Mesenchymal stem cell (in vitro differentiated cells and primary cell): ENCODE measurements around the gene WDR18.

ENCODE experiments used
- DNase-seq: peaks from one replicate; pipeline ENCODE4 v3.0.0-alpha.2; 2013
- H2AFZ ChIP-seq: one replicate; pipeline ENCODE4 v1.6.1; 2013; ENCODE audit warnings: low read depth, mild to moderate bottlenecking, control low read depth, inconsistent platforms, low read length, moderate library complexity
- H2AK5ac ChIP-seq: 2 replicates; pipeline ENCODE4 v1.6.1; 2013; ENCODE audit warnings: low read length, moderate library complexity, mild to moderate bottlenecking, inconsistent platforms; ENCODE audit not compliant: severe bottlenecking
- H2BK120ac ChIP-seq: one replicate; pipeline ENCODE4 v1.6.1; 2013; ENCODE audit warnings: low read depth, mild to moderate bottlenecking, inconsistent platforms, low read length, moderate library complexity
- H2BK12ac ChIP-seq, 2 experiments: one replicate each; pipeline ENCODE4 v1.6.1; 2013; ENCODE audit warnings: inconsistent platforms in 2 of 2, low read length in 2 of 2, mild to moderate bottlenecking in 2 of 2, moderate library complexity in 2 of 2, control low read depth in 1 of 2
- H2BK15ac ChIP-seq: one replicate; pipeline ENCODE4 v1.6.1; 2013; ENCODE audit warnings: mild to moderate bottlenecking, low read depth, inconsistent platforms; ENCODE audit not compliant: poor library complexity, severe bottlenecking
- H2BK5ac ChIP-seq: 2 replicates; pipeline ENCODE4 v1.6.1; 2013; ENCODE audit warnings: low read depth, mild to moderate bottlenecking, low read length, control low read depth, inconsistent platforms; ENCODE audit not compliant: poor library complexity, severe bottlenecking
- H3K14ac ChIP-seq, 2 experiments: one replicate each; pipeline ENCODE4 v1.6.1; 2013; ENCODE audit warnings: inconsistent platforms in 2 of 2, low read length in 2 of 2, control low read depth in 1 of 2, mild to moderate bottlenecking in 1 of 2, moderate library complexity in 1 of 2
- H3K18ac ChIP-seq, 2 experiments: one replicate each; pipeline ENCODE4 v1.6.1; 2013; ENCODE audit warnings: inconsistent platforms in 2 of 2, low read length in 2 of 2, control low read depth in 1 of 2, low read depth in 1 of 2, mild to moderate bottlenecking in 1 of 2
- H3K23ac ChIP-seq, 2 experiments: one replicate each; pipeline ENCODE4 v1.6.1; 2013; ENCODE audit warnings: inconsistent platforms in 2 of 2, low read length in 2 of 2, mild to moderate bottlenecking in 2 of 2, moderate library complexity in 2 of 2, control low read depth in 1 of 2
- H3K27ac ChIP-seq: 2 replicates; pipeline ENCODE4 v1.5.1; 2013; ENCODE audit warnings: mild to moderate bottlenecking, moderate library complexity, low read length, control low read depth, inconsistent platforms; ENCODE audit not compliant: poor library complexity, severe bottlenecking
- H3K27me3 ChIP-seq, 2 experiments: 2 replicates each; pipeline versions ENCODE4 v1.6.1 to v1.7.0; 2013; ENCODE audit warnings: low read length in 2 of 2, mild to moderate bottlenecking in 2 of 2, moderate library complexity in 2 of 2, control low read depth in 1 of 2, inconsistent platforms in 1 of 2; ENCODE audit not compliant: control insufficient read depth in 1 of 2, insufficient read depth in 1 of 2
- H3K36me3 ChIP-seq, 2 experiments: 2 replicates each; pipeline versions ENCODE4 v1.6.1 to v1.7.0; 2013; ENCODE audit warnings: low read length in 2 of 2, control low read depth in 1 of 2, inconsistent platforms in 1 of 2, low read depth in 1 of 2, mild to moderate bottlenecking in 1 of 2; ENCODE audit not compliant: insufficient read depth in 2 of 2, control insufficient read depth in 1 of 2
- H3K4ac ChIP-seq, 2 experiments: one replicate each; pipeline ENCODE4 v1.6.1; 2013; ENCODE audit warnings: inconsistent platforms in 2 of 2, low read length in 2 of 2, mild to moderate bottlenecking in 2 of 2, moderate library complexity in 2 of 2, control low read depth in 1 of 2, low read depth in 1 of 2
- H3K4me1 ChIP-seq: 2 replicates; pipeline ENCODE4 v1.6.1; 2013; ENCODE audit warnings: low read depth, low read length, control low read depth; ENCODE audit not compliant: control insufficient read depth, insufficient read depth
- H3K4me2 ChIP-seq: 2 replicates; pipeline ENCODE4 v1.6.1; 2013; ENCODE audit warnings: low read length, mild to moderate bottlenecking, inconsistent platforms; ENCODE audit not compliant: poor library complexity, severe bottlenecking
- H3K4me3 ChIP-seq, 2 experiments: 2 replicates each; pipeline versions ENCODE4 v1.5.1 to v1.7.0; 2013; ENCODE audit warnings: low read length in 2 of 2, mild to moderate bottlenecking in 2 of 2, control low read depth in 1 of 2, low read depth in 1 of 2; ENCODE audit not compliant: insufficient read depth in 1 of 2
- H3K79me1 ChIP-seq: replicated peaks from 2 replicates; pipeline ENCODE4 v1.6.1; 2013; ENCODE audit warnings: mild to moderate bottlenecking, control low read depth, low read length, inconsistent platforms; ENCODE audit not compliant: poor library complexity, severe bottlenecking
- H3K9ac ChIP-seq: 2 replicates; pipeline ENCODE4 v1.7.0; 2013; ENCODE audit warnings: mild to moderate bottlenecking, low read length, moderate library complexity
- H3K9me3 ChIP-seq: 2 replicates; pipeline ENCODE4 v1.7.0; 2013; ENCODE audit warnings: mild to moderate bottlenecking, low read length; ENCODE audit not compliant: control insufficient read depth
- H4K8ac ChIP-seq: one replicate; pipeline ENCODE4 v1.6.1; 2013; ENCODE audit warnings: inconsistent platforms, mild to moderate bottlenecking, low read length, moderate library complexity
- H4K91ac ChIP-seq: one replicate; pipeline ENCODE4 v1.6.1; 2013; ENCODE audit warnings: mild to moderate bottlenecking, low read length, inconsistent platforms
- WGBS: methylation state at CpG from one replicate; pipeline ENCODE4 v1.1.7; 2013; ENCODE audit warnings: mixed read lengths; 5-methylcytosine and 5-hydroxymethylcytosine counted together

Gene WDR18

GRCh38 chr19:991932-992669, 8.0 kb downstream of the WDR18 start:
- H2BK120ac ChIP-seq, result no peak overlapping the region

GRCh38 chr19:992670-993055, 8.5 kb downstream of the WDR18 start:
- Histone ChIP-seq H3K4me1 (peaks cover 61% of the 10 kb centered on the region), H3K18ac (no peak overlapping the region), H3K4me3 (no peak overlapping the region), H3K27ac (no peak overlapping the region), H2BK120ac (no peak overlapping the region), H2BK5ac (no peak overlapping the region), H4K8ac (no peak overlapping the region), H3K4me2 (no peak overlapping the region), H2AFZ (no peak overlapping the region), H3K27me3 (peaks cover 18 to 23% of the 10 kb centered on the region in 2 experiments), H4K91ac (no peak overlapping the region), H3K14ac (no peak overlapping the region), H3K9ac (no peak overlapping the region), H3K36me3 (peaks cover 18 to 74% of the 10 kb centered on the region in 2 experiments), H2AK5ac (no peak overlapping the region), H3K79me1 (peaks cover 5% of the 10 kb centered on the region), H3K4ac (no peak overlapping the region), H3K23ac (no peak overlapping the region), H3K9me3 (no peaks in the 10 kb centered on the region), H2BK15ac (no peak overlapping the region), H2BK12ac (no peak overlapping the region)
- WGBS, result 94% methylated on average over 12 of the region's 13 CpGs
- DNase-seq, result no peak

More at GRCh38 chr19:991932-992669, 8.0 kb downstream of the WDR18 start:
- no peak overlapping the region for H3K18ac ChIP-seq
- H3K27me3 ChIP-seq, result peaks cover 13 to 18% of the 10 kb centered on the region in 2 experiments
- H3K36me3 ChIP-seq, result peaks cover 21 to 79% of the 10 kb centered on the region in 2 experiments
- H4K91ac ChIP-seq, result no peak overlapping the region
- H2AK5ac ChIP-seq, result no peak overlapping the region
- no peak overlapping the region for H3K4ac ChIP-seq
- no peak overlapping the region for H4K8ac ChIP-seq
- H3K79me1 ChIP-seq, result peaks cover 5% of the 10 kb centered on the region
- H3K27ac ChIP-seq, result no peak overlapping the region
- no peak overlapping the region for H2BK12ac ChIP-seq
- H3K9ac ChIP-seq, result no peak overlapping the region
- no peak for DNase-seq
- H3K14ac ChIP-seq, result no peak overlapping the region
- 96% methylated on average over 37 of the region's 42 CpGs for WGBS
- no peak overlapping the region for H3K23ac ChIP-seq
- peaks cover 65% of the 10 kb centered on the region for H3K4me1 ChIP-seq
- H3K4me3 ChIP-seq, result no peak overlapping the region
- H2AFZ ChIP-seq, result no peak overlapping the region
- no peak overlapping the region for H2BK15ac ChIP-seq
- no peak overlapping the region for H2BK5ac ChIP-seq
- H3K9me3 ChIP-seq, result no peaks in the 10 kb centered on the region
- H3K4me2 ChIP-seq, result no peak overlapping the region

GRCh38 chr19:993361-993830, 9.3 kb downstream of the WDR18 start:
- Histone ChIP-seq H2BK12ac (no peak overlapping the region), H4K91ac (no peak overlapping the region), H3K4me3 (no peak overlapping the region), H2BK15ac (no peak overlapping the region), H3K4ac (no peak overlapping the region), H3K23ac (no peak overlapping the region), H3K36me3 (peaks cover 13 to 70% of the 10 kb centered on the region in 2 experiments), H2BK120ac (no peak overlapping the region), H3K18ac (no peak overlapping the region), H3K79me1 (peaks cover 5% of the 10 kb centered on the region), H4K8ac (no peak overlapping the region), H3K27ac (no peak overlapping the region), H3K27me3 (peaks cover 25 to 31% of the 10 kb centered on the region in 2 experiments), H3K14ac (no peak overlapping the region), H2BK5ac (no peak overlapping the region), H3K4me2 (no peak overlapping the region), H3K9ac (no peak overlapping the region), H3K9me3 (no peaks in the 10 kb centered on the region), H3K4me1 (peaks cover 54% of the 10 kb centered on the region), H2AFZ (no peak overlapping the region), H2AK5ac (no peak overlapping the region)
- 89% methylated on average over 17 of the region's 17 CpGs for WGBS
- no peak for DNase-seq

- no peak overlapping the region for H2BK12ac ChIP-seq
- DNase-seq, result no peak
- H3K4ac ChIP-seq, result no peak overlapping the region
- peaks cover 52% of the 10 kb centered on the region for H3K4me1 ChIP-seq
- no peak overlapping the region for H3K9ac ChIP-seq
- H4K91ac ChIP-seq, result no peak overlapping the region
- no peak overlapping the region for H2AFZ ChIP-seq
- H3K36me3 ChIP-seq, result peaks cover 10 to 66% of the 10 kb centered on the region in 2 experiments
- H2BK15ac ChIP-seq, result no peak overlapping the region
- no peak overlapping the region for H2BK120ac ChIP-seq
- no peak overlapping the region for H3K14ac ChIP-seq
- no peak overlapping the region for H3K18ac ChIP-seq
- H2BK5ac ChIP-seq, result no peak overlapping the region
- H3K9me3 ChIP-seq, result no peaks in the 10 kb centered on the region
- H2AK5ac ChIP-seq, result no peak overlapping the region
- H3K4me2 ChIP-seq, result no peak overlapping the region
- peaks cover 5% of the 10 kb centered on the region for H3K79me1 ChIP-seq
- H3K27me3 ChIP-seq, result peaks cover 27 to 36% of the 10 kb centered on the region in 2 experiments
- no peak overlapping the region for H3K4me3 ChIP-seq
- whole genome bisulfite sequencing, result 96% methylated on average over 39 of the region's 43 CpGs
- H3K27ac ChIP-seq, result no peak overlapping the region
- H3K23ac ChIP-seq, result no peak overlapping the region
- H4K8ac ChIP-seq, result no peak overlapping the region
Measured at GRCh38 chr19:993831-994393, 9.8 kb downstream of the WDR18 start.
